Measurements from ENCODE around the gene GSG1. TPM values are rescaled to one million over a fixed set of nuclear protein-coding genes. Genes with fewer than 3 reads are reported as not detected.
"Not testable (repeated sequence)": the region's sequence is repeated elsewhere in the genome, so short reads cannot be mapped to it uniquely, and the experiment has no call there.

The GSG1 gene
- total RNA-seq, 1 experiment from 2014 or later: not detected

- DNase-seq (ENCODE audit: low read depth): peak; percentile 57
These were observed 10.1 kb downstream of the GSG1 start for GRCh38 chr12:13093191-13093847.

DNA sequence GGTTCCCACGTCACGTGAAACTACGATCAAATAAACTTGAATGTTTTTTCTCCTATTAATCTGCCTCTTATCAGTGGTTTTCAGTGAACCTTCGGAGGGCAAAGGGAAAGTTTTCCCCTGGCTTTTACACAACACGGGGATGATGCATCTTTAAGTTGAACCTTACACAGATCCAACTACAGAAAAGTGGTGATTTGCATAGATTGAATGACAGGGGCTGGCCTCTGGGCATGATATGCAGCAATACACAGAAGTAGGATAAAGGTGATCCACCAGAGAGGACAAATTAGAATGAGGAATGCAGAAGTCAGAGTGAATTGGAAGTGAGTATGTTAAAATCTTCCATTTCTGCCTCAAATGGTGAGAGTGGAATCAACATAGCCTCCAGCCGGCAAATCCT lies 11.6 kb downstream of the GSG1 start:
- no peak for DNase-seq (ENCODE audit: low read depth)

- DNase-seq (ENCODE audit: low read depth): no peak
These were observed 13.4 kb downstream of the GSG1 start for GRCh38 chr12:13090054-13090453.

- no peak for DNase-seq (ENCODE audit: low read depth)
These were observed 15.0 kb downstream of the GSG1 start for GRCh38 chr12:13088496-13088895.

GRCh38 chr12:13087766-13088165 lies 15.7 kb downstream of the GSG1 start:
- DNase-seq (ENCODE audit: low read depth): no peak

DNA sequence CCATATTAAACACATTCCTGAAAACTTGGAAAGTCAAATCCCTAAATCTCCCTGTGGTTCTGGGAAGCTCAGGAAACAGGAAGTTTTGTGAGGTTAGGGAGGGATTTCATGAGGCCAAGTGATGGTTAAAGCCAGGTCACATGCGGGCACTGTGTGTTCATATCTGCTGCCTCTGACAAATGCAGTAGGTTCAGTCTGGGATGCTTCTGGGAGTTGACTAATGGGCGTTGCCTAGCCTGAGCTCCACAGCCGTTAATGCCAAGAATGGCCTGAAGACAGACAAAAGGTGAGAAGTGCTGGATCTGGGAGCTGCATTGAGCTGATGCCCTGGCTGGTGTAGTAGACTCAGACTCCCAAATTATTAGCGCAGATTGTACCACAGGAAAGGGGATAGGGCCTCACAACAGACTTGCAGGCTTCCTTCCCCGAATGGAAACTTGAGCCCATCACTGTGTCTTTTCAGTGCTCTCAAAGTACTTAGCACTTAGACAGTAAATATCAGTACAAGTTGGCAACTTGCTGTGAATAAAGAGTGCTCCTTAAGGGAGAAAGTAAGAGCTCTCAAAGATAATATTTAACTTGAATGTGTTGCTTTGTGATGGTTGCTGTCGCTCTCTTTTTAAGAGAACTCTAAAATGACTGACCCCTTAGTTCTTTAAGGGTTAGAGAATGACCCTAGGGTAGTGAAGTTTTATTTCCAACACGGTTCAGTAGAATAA lies 17.3 kb downstream of the GSG1 start:
- no peak for DNase-seq (ENCODE audit: low read depth)

GRCh38 chr12:13084898-13085640 lies 18.4 kb downstream of the GSG1 start:
- no peak for DNase-seq (ENCODE audit: low read depth)

GRCh38 chr12:13083638-13084037 lies 19.8 kb downstream of the GSG1 start:
- DNase-seq (ENCODE audit: low read depth): not testable (repeated sequence)

GRCh38 chr12:13082861-13083260 lies 20.6 kb downstream of the GSG1 start:
- no peak for DNase-seq (ENCODE audit: low read depth)

GRCh38 chr12:13080266-13080665 lies 23.2 kb downstream of the GSG1 start:
- DNase-seq (ENCODE audit: low read depth): no peak

DNA sequence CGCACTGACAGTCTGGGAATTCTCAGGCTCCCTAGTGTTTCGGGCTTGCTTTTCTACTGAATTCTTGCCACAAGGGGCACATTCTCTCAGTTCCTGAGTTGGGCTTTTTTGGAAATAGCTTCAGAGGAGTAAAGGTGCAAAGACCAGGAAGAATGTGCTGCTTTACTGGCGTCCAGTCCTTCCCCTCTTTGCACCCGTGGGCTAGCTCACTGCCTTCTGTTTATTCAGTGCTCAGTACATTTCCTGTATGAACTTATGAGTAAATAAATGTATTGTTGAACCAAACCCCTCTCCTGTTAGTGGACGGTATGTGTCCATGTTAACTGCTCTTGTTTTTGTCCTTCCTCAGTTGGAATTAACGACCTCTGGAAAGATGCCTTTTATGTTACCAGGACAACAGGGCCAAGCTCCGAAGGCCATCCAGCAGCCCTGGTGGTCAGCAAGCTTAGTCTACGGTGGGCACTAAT lies 24.0 kb downstream of the GSG1 start:
- no peak for DNase-seq (ENCODE audit: low read depth)

- DNase-seq (ENCODE audit: low read depth): no peak
These were observed 27.5 kb downstream of the GSG1 start for GRCh38 chr12:13075786-13076570.

DNA sequence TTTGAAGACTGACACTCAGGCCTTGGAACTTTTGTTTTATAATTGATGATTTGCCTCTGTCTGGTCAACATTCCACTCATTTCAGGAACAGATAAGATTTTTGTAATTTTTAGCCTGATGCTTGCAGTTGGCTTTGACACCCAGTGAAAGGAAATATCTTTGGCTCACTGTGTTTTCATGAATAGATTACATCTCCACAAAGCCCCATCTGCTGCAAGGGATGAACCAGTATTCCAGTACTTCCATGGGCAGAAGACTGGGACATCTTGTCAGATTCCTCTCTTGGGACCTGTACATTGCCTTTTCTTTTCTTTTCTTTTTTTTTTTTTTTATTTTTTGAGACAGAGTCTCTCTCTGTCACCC lies 28.4 kb downstream of the GSG1 start:
- DNase-seq (ENCODE audit: low read depth): no peak

GRCh38 chr12:13074396-13075117 lies 28.9 kb downstream of the GSG1 start:
- DNase-seq (ENCODE audit: low read depth): no peak

GRCh38 chr12:13073173-13073572 lies 30.3 kb downstream of the GSG1 start:
- no peak for DNase-seq (ENCODE audit: low read depth)

GRCh38 chr12:13071305-13072280 lies 31.9 kb downstream of the GSG1 start:
- DNase-seq (ENCODE audit: low read depth): no peak

DNA sequence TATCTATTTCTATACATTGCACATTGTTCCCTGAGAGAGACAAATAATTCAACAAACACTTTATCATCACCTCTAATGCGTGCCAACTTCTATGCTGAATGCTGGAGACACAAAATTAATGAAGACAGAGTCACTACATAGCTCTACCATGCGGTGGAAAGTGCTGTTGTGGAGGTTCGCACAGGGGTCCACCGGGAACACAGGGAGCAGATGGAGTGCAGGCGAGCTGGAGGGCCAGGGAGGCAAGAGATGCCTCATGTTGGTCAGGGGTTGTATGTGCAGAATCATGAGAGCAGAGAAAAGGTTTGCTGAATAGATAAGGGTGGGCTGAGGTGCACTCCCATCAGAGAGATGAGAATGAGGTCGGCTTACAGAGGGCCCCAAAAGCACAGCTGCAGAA lies 34.1 kb downstream of the GSG1 start:
- no peak for DNase-seq (ENCODE audit: low read depth)

- no peak for DNase-seq (ENCODE audit: low read depth)
These were observed 36.1 kb downstream of the GSG1 start for GRCh38 chr12:13067322-13067721.

DNA sequence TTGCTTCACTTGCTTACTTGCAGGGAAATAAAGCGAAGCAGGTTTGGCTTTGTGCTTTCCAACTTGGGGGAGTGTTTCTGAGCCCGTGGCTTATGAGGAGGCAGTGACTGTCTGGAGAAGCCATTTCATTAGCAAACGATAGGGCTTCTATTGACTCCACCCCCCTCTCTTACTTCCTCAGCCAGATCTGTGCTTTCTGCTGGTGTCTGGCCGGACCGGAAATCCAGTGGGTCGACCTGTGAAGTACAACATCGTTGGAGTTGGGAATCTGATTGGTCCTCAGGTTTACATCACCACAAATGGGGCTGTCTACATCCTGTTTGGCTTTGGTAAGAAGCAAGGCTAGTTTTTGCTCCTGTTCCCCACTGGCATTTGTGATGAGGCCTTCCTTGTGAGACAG lies 37.0 kb downstream of the GSG1 start:
- no peak for DNase-seq (ENCODE audit: low read depth)

GRCh38 chr12:13066014-13066413 lies 37.5 kb downstream of the GSG1 start:
- DNase-seq (ENCODE audit: low read depth): no peak

Measured in Daoy (cell line).